Activated CD4-positive, alpha-beta T cell treated with anti-CD3 and anti-CD28 coated beads, Interleukin-2, amount 10 ng/mL, durations not matched to agents 24 days and 14 days (primary cell): ENCODE data around the gene GNG5. TPM values are rescaled to one million over a fixed set of nuclear protein-coding genes. Genes with fewer than 3 reads are reported as not detected.
"Not testable (repeated sequence)": the region's sequence is repeated elsewhere in the genome, so short reads cannot be mapped to it uniquely, and the experiment has no call there.

ENCODE experiments used
- DNase-seq: peaks from one replicate; pipeline ENCODE4 v3.0.0; 2022
- H3K27ac Mint-ChIP-seq: one replicate; pipeline ENCODE4 v1.8.0; 2022; ENCODE audit warnings: mild to moderate bottlenecking, mixed read lengths
- H3K27me3 Mint-ChIP-seq: one replicate; pipeline ENCODE4 v1.8.0; 2022; ENCODE audit warnings: mixed read lengths
- H3K36me3 Mint-ChIP-seq: one replicate; pipeline ENCODE4 v1.8.0; 2022; ENCODE audit warnings: low read depth, mild to moderate bottlenecking, mixed read lengths
- H3K4me1 Mint-ChIP-seq: one replicate; pipeline ENCODE4 v1.8.0; 2021; ENCODE audit warnings: mixed read lengths
- H3K4me3 Mint-ChIP-seq: one replicate; pipeline ENCODE4 v1.8.0; 2022; ENCODE audit warnings: mild to moderate bottlenecking, moderate library complexity, mixed read lengths
- H3K9me3 Mint-ChIP-seq: one replicate; pipeline ENCODE4 v1.8.0; 2021; ENCODE audit warnings: mixed read lengths
- intact Hi-C: fragments of 100-400 bp; cut with micrococcal nuclease; formaldehyde crosslinking; loops from one replicate; pipeline ENCODE4 v1.15.1; 2023
- total RNA-seq: library from RNA; stranded (reverse); gene quantifications from 2 replicates; pipeline ENCODE4 v1.2.3, GENCODE V29; 2022

GNG5 gene
- total RNA-seq, 1 donor from 2014 or later, result 115 TPM

- DNase-seq, result no peak
- Mint-ChIP-seq H3K4me1 (peaks cover 11% of the 10 kb centered on the region), H3K4me3 (no peak overlapping the region), H3K36me3 (peaks cover 7% of the 10 kb centered on the region), H3K27me3 (peaks cover 35% of the 10 kb centered on the region), H3K27ac (no peak overlapping the region), H3K9me3 (peaks cover 15% of the 10 kb centered on the region)
- intact Hi-C loops, result loop anchor here (5.0 kb wide), 1 partner anchor 34 kb away; no protein-coding TSS in a partner anchor
Observed at GRCh38 chr1:84476225-84476624, 30.2 kb downstream of the GNG5 start.

GRCh38 chr1:84467298-84467697 is 39.1 kb downstream of the GNG5 start:
- intact Hi-C loops, result no loop called here
- no peaks in the 10 kb centered on the region for H3K9me3 Mint-ChIP-seq
- no peak overlapping the region for H3K4me3 Mint-ChIP-seq
- no peak overlapping the region for H3K27ac Mint-ChIP-seq
- no peak for DNase-seq
- H3K36me3 Mint-ChIP-seq, result no peaks in the 10 kb centered on the region
- peaks cover 51% of the 10 kb centered on the region for H3K27me3 Mint-ChIP-seq
- no peaks in the 10 kb centered on the region for H3K4me1 Mint-ChIP-seq

GRCh38 chr1:84462118-84462517 is 44.3 kb downstream of the GNG5 start:
- H3K36me3 Mint-ChIP-seq, result no peaks in the 10 kb centered on the region
- DNase-seq, result no peak

GRCh38 chr1:84452436-84452835 is 53.9 kb downstream of the GNG5 start:
- peaks cover 32% of the 10 kb centered on the region for H3K27me3 Mint-ChIP-seq
- DNase-seq, result no peak
- no peak overlapping the region for H3K4me3 Mint-ChIP-seq
- no peaks in the 10 kb centered on the region for H3K4me1 Mint-ChIP-seq
- H3K9me3 Mint-ChIP-seq, result peaks cover 10% of the 10 kb centered on the region
- H3K36me3 Mint-ChIP-seq, result no peaks in the 10 kb centered on the region
- no peak overlapping the region for H3K27ac Mint-ChIP-seq
- intact Hi-C loops, result no loop called here

More at GRCh38 chr1:84462118-84462517, 44.3 kb downstream of the GNG5 start:
- H3K4me1 Mint-ChIP-seq, result no peaks in the 10 kb centered on the region
- H3K27ac Mint-ChIP-seq, result no peak overlapping the region
- H3K9me3 Mint-ChIP-seq, result no peaks in the 10 kb centered on the region
- H3K27me3 Mint-ChIP-seq, result peaks cover 32% of the 10 kb centered on the region
- intact Hi-C loops, result no loop called here
- H3K4me3 Mint-ChIP-seq, result no peak overlapping the region

- H3K9me3 Mint-ChIP-seq, result peaks cover 23% of the 10 kb centered on the region
- peaks cover 31% of the 10 kb centered on the region for H3K27me3 Mint-ChIP-seq
- H3K4me3 Mint-ChIP-seq, result no peak overlapping the region
- H3K36me3 Mint-ChIP-seq, result no peaks in the 10 kb centered on the region
- no peak overlapping the region for H3K27ac Mint-ChIP-seq
- no peaks in the 10 kb centered on the region for H3K4me1 Mint-ChIP-seq
- intact Hi-C loops, result no loop called here
- DNase-seq, result no peak
Observed at GRCh38 chr1:84450910-84451309, 55.5 kb downstream of the GNG5 start.

GRCh38 chr1:84448704-84449103 is 57.7 kb downstream of the GNG5 start:
- Mint-ChIP-seq H3K27me3 (peaks cover 26% of the 10 kb centered on the region), H3K9me3 (peaks cover 39% of the 10 kb centered on the region)
- not testable (repeated sequence) for H3K4me1 Mint-ChIP-seq, H3K36me3 Mint-ChIP-seq, DNase-seq, H3K4me3 Mint-ChIP-seq, H3K27ac Mint-ChIP-seq
- intact Hi-C loops, result loop anchor here (10.0 kb wide), 1 partner anchor 486 kb away; no protein-coding TSS in a partner anchor

Other genes with a start within 250 kb of the GNG5 start
- gene SAMD13, start 204.9 kb downstream of the GNG5 start, total RNA-seq, result 0.21 TPM in 1 of 2 replicates, not detected in the other
- gene DNASE2B, start 108.1 kb downstream of the GNG5 start, total RNA-seq, result not detected in 2 replicates
- 63.3 and 64.4 TPM in 2 replicates for gene RPF1, start 27.3 kb downstream of the GNG5 start, total RNA-seq
- 0.69 and 0.98 TPM in 2 replicates for gene SPATA1, start 195 bp downstream of the GNG5 start, total RNA-seq
- gene CTBS, start 67.9 kb upstream of the GNG5 start, total RNA-seq, result 13.1 and 13.9 TPM in 2 replicates
- 10.0 and 11.8 TPM in 2 replicates for gene SSX2IP, start 183.9 kb upstream of the GNG5 start, total RNA-seq